ENCODE measurements around the gene SLC13A1.
"Not testable (repeated sequence)": the region's sequence is repeated elsewhere in the genome, so short reads cannot be mapped to it uniquely, and the experiment has no call there.

Gene SLC13A1

GRCh38 chr7:123199883-123200282, at the start of gene SLC13A1:
Gene SLC13A1 (minus strand): TSS chr7:123199969. CDS start chr7:123199946, 23 bp downstream.
- DNase-seq = no peak

- no peak for DNase-seq
These were observed 45.0 kb upstream of the SLC13A1 start for GRCh38 chr7:123244768-123245167.

- no peak for DNase-seq
These were observed 42.8 kb upstream of the SLC13A1 start for GRCh38 chr7:123242467-123243092.

GRCh38 chr7:123241809-123242208, 42.0 kb upstream of the SLC13A1 start:
- DNase-seq = no peak

- no peak for DNase-seq
These were observed 31.5 kb upstream of the SLC13A1 start for GRCh38 chr7:123231021-123232000.

GRCh38 chr7:123230603-123231002, 30.8 kb upstream of the SLC13A1 start:
- no peak for DNase-seq

GRCh38 chr7:123230147-123230546, 30.4 kb upstream of the SLC13A1 start:
- no peak for DNase-seq

GRCh38 chr7:123229426-123229825, 29.7 kb upstream of the SLC13A1 start:
- DNase-seq = no peak

- DNase-seq = not testable (repeated sequence)
These were observed 27.9 kb upstream of the SLC13A1 start for GRCh38 chr7:123227666-123228065.

GRCh38 chr7:123220396-123220795, 20.6 kb upstream of the SLC13A1 start:
- DNase-seq = no peak

GRCh38 chr7:123218866-123219265, 19.1 kb upstream of the SLC13A1 start:
- no peak for DNase-seq

- no peak for DNase-seq
These were observed 17.1 kb upstream of the SLC13A1 start for GRCh38 chr7:123216825-123217224.

- no peak for DNase-seq
These were observed 15.6 kb upstream of the SLC13A1 start for GRCh38 chr7:123215350-123215749.

GRCh38 chr7:123211545-123211944, 11.8 kb upstream of the SLC13A1 start:
- no peak for DNase-seq

- DNase-seq = no peak
These were observed 11.2 kb upstream of the SLC13A1 start for GRCh38 chr7:123210986-123211385.

- DNase-seq = no peak
These were observed 10.0 kb upstream of the SLC13A1 start for GRCh38 chr7:123209786-123210185.

GRCh38 chr7:123208793-123209192, 9.0 kb upstream of the SLC13A1 start:
- DNase-seq = no peak

GRCh38 chr7:123204206-123204835, 4.6 kb upstream of the SLC13A1 start:
- no peak for DNase-seq

GRCh38 chr7:123201901-123202300, 2.1 kb upstream of the SLC13A1 start:
- no peak for DNase-seq

- no peak for DNase-seq
These were observed 809 bp downstream of the SLC13A1 start for GRCh38 chr7:123198668-123199652.

GRCh38 chr7:123198111-123198510, 1.7 kb downstream of the SLC13A1 start:
- DNase-seq = no peak

GRCh38 chr7:123193235-123193634, 6.5 kb downstream of the SLC13A1 start:
- DNase-seq = no peak

Data from HCEC 1CT (cell line).